HepG2 (cell line): Measurements from ENCODE around the gene CTSA. TPM values are rescaled to one million over a fixed set of nuclear protein-coding genes. Genes with fewer than 3 reads are reported as not detected.

Experiments used
- ADNP ChIP-seq: sonication (generic); formaldehyde crosslinking; IDR thresholded peaks from 2 replicates; pipeline ENCODE4 v1.4.0; 2020; ENCODE audit warnings: missing genetic modification reagents
- BRD4 ChIP-seq: sonication (generic); formaldehyde crosslinking; IDR thresholded peaks from 2 replicates; pipeline ENCODE4 v1.4.0; 2020; ENCODE audit warnings: missing genetic modification reagents
- FOXJ3 ChIP-seq: sonication (generic); formaldehyde crosslinking; IDR thresholded peaks from 2 replicates; pipeline ENCODE4 v1.4.0; 2020; ENCODE audit warnings: missing genetic modification reagents, mild to moderate bottlenecking, borderline replicate concordance
- MXI1 ChIP-seq: IDR thresholded peaks from 3 replicates; pipeline ENCODE4 v1.6.1; 2012; ENCODE audit warnings: low read depth, low read length, inconsistent platforms, borderline replicate concordance
- NAIF1 ChIP-seq: sonication (generic); formaldehyde crosslinking; IDR thresholded peaks from 2 replicates; pipeline ENCODE4 v1.5.0; 2020; ENCODE audit warnings: mild to moderate bottlenecking, missing genetic modification reagents, borderline replicate concordance
- RFX3 ChIP-seq: IDR thresholded peaks from 2 replicates; pipeline ENCODE4 v1.6.1; 2016; ENCODE audit warnings: missing biosample characterization, missing genetic modification reagents
- RXRA ChIP-seq: sonication (generic); formaldehyde crosslinking; IDR thresholded peaks from 2 replicates; pipeline ENCODE4 v1.5.1; 2020; ENCODE audit warnings: missing genetic modification reagents
- SMAD1 ChIP-seq: sonication (generic); formaldehyde crosslinking; IDR thresholded peaks from 2 replicates; pipeline ENCODE4 v1.4.0; 2020; ENCODE audit warnings: missing genetic modification reagents, low read depth, mild to moderate bottlenecking, borderline replicate concordance
- THAP11 ChIP-seq: IDR thresholded peaks from 2 replicates; pipeline ENCODE4 v1.6.1; 2016; ENCODE audit warnings: missing biosample characterization, missing genetic modification reagents
- YEATS2 ChIP-seq: sonication (generic); formaldehyde crosslinking; IDR thresholded peaks from 2 replicates; pipeline ENCODE4 v1.4.0; 2020; ENCODE audit warnings: missing genetic modification reagents, borderline replicate concordance
- ZNF263 ChIP-seq: sonication (generic); formaldehyde crosslinking; IDR thresholded peaks from 2 replicates; pipeline ENCODE4 v1.4.0; 2020; ENCODE audit warnings: missing genetic modification reagents
- ZNF296 ChIP-seq: sonication (generic); formaldehyde crosslinking; conservative IDR thresholded peaks from 2 replicates; pipeline ENCODE4 v1.5.0; 2020; ENCODE audit warnings: mild to moderate bottlenecking, missing genetic modification reagents
- ZNF33A ChIP-seq: sonication (generic); formaldehyde crosslinking; IDR thresholded peaks from 2 replicates; pipeline ENCODE4 v1.5.1; 2020; ENCODE audit warnings: missing genetic modification reagents, mild to moderate bottlenecking, moderate library complexity, borderline replicate concordance
- ZNF446 ChIP-seq: sonication (generic); formaldehyde crosslinking; IDR thresholded peaks from 2 replicates; pipeline ENCODE4 v1.5.0; 2020; ENCODE audit warnings: mild to moderate bottlenecking, missing genetic modification reagents
- ZNF670 ChIP-seq: sonication (generic); formaldehyde crosslinking; IDR thresholded peaks from 2 replicates; pipeline ENCODE4 v1.8.0; 2022; ENCODE audit warnings: mild to moderate bottlenecking, missing genetic modification reagents, borderline replicate concordance
- ZNF878 ChIP-seq: sonication (generic); formaldehyde crosslinking; IDR thresholded peaks from 2 replicates; pipeline ENCODE4 v1.8.1; 2023; ENCODE audit warnings: mild to moderate bottlenecking, missing genetic modification reagents, moderate library complexity
- polyA plus RNA-seq, 8 experiments: library from polyadenylated mRNA; depleted of rRNA in 3 of 8; stranded (reverse) in 7 of 8; unstranded in 1 of 8; fragments of >200 nt; fragmentation: Illumina TruSeq in 4 of 8; extraction: Trizol in 4 of 8; gene quantifications; 2 replicates each; pipeline versions ENCODE4 v1.2.1 to v1.2.3, GENCODE V29; 2011 to 2016; ENCODE audit warnings: low read depth in 4 of 8, missing spikeins in 1 of 8, mixed read lengths in 1 of 8; ENCODE audit not compliant: insufficient read depth in 1 of 8
- total RNA-seq, 5 experiments: library from RNA; depleted of rRNA; stranded (reverse); fragments of >200 nt; fragmentation: Illumina TruSeq; extraction: Trizol; gene quantifications; 2 replicates each; pipeline ENCODE4 v1.2.3, GENCODE V29; 2016; ENCODE audit warnings: low read depth in 1 of 5
- TF ChIP-seq, protein P1 (sequence below): sonication (generic); formaldehyde crosslinking; IDR thresholded peaks from 2 replicates; pipeline ENCODE4 v1.9.0; 2021; ENCODE audit warnings: missing genetic modification reagents, borderline replicate concordance
- TF ChIP-seq, protein P2 (sequence below): IDR thresholded peaks from 2 replicates; pipeline ENCODE4 v1.6.1; 2016; ENCODE audit warnings: low read depth, control low read depth
- TF ChIP-seq, protein P3 (sequence below): sonication (generic); formaldehyde crosslinking; IDR thresholded peaks from 2 replicates; pipeline ENCODE4 v1.4.0; 2020; ENCODE audit warnings: missing genetic modification reagents, borderline replicate concordance
- TF ChIP-seq, protein P4 (sequence below): sonication (generic); formaldehyde crosslinking; IDR thresholded peaks from 2 replicates; pipeline ENCODE4 v1.4.0; 2020; ENCODE audit warnings: mild to moderate bottlenecking, missing genetic modification reagents
- TF ChIP-seq, protein P5 (sequence below): sonication (generic); formaldehyde crosslinking; conservative IDR thresholded peaks from 2 replicates; pipeline ENCODE4 v1.4.0; 2020; ENCODE audit warnings: missing genetic modification reagents
- TF ChIP-seq, protein P6 (sequence below): sonication (generic); formaldehyde crosslinking; IDR thresholded peaks from 2 replicates; pipeline ENCODE4 v1.4.0; 2020; ENCODE audit warnings: mild to moderate bottlenecking, missing genetic modification reagents

The CTSA gene
- total and polyA plus RNA-seq, 2 of the 13 experiments (the other 11 are each of a cell fraction or from before 2014, with no cell fraction given), result 202 to 231 TPM

DNA sequence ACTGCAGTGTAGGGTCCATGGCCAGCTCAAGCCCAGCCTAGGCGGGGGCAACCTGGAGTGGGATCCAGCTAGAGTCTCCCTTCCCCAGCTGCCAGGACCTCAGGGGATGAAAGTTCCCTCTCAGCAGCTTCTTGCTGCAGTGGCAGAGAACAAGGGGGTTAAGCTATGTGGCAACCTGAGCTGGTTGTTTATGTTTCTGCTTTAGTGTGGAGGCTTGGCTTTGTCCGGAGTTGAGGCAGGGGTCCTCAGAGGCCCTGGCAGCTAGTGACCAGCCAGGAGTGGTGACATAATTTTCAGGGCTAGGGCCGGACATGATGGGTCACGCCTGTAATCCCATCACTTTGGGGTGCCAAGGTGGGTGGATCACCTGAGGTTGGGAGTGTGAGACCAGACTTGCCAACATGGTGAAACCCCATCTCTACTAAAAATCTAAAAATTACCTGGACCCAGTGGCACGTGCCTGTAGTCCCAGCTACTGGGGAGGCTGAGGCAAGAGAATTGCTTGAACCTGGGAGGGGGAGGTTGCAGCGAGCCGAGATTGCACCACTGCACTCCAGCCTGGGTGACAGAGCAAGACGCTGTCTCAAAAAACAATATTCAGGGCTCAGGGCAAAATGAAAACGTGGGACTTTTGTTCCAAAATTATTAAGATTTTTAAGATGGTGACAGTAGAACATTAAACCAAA, 34.8 kb downstream of the CTSA start (continued):
- TF ChIP-seq, protein P1, sequence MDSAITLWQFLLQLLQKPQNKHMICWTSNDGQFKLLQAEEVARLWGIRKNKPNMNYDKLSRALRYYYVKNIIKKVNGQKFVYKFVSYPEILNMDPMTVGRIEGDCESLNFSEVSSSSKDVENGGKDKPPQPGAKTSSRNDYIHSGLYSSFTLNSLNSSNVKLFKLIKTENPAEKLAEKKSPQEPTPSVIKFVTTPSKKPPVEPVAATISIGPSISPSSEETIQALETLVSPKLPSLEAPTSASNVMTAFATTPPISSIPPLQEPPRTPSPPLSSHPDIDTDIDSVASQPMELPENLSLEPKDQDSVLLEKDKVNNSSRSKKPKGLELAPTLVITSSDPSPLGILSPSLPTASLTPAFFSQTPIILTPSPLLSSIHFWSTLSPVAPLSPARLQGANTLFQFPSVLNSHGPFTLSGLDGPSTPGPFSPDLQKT (CRISPR knock-in tag), result no peak
- TF ChIP-seq ZNF263 (CRISPR knock-in tag), result no peak; the same call in 1 of the 2 replicates
- no peak for TF ChIP-seq BRD4 (CRISPR knock-in tag)
- TF ChIP-seq RXRA (CRISPR knock-in tag), result peak; percentile 36; the same call in 1 of the 2 replicates
- TF ChIP-seq, protein P2, sequence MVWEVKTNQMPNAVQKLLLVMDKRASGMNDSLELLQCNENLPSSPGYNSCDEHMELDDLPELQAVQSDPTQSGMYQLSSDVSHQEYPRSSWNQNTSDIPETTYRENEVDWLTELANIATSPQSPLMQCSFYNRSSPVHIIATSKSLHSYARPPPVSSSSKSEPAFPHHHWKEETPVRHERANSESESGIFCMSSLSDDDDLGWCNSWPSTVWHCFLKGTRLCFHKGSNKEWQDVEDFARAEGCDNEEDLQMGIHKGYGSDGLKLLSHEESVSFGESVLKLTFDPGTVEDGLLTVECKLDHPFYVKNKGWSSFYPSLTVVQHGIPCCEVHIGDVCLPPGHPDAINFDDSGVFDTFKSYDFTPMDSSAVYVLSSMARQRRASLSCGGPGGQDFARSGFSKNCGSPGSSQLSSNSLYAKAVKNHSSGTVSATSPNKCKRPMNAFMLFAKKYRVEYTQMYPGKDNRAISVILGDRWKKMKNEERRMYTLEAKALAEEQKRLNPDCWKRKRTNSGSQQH (CRISPR knock-in tag), result no peak
- TF ChIP-seq ZNF33A (CRISPR knock-in tag), result no peak
- TF ChIP-seq ZNF878 (CRISPR knock-in tag), result 0 out of 2 replicates have a peak, but pooled peaks have one; percentile 18
- no peak for TF ChIP-seq YEATS2 (CRISPR knock-in tag)
- TF ChIP-seq FOXJ3 (CRISPR knock-in tag), result peak; percentile 46; the same call in 1 of the 2 replicates
- no peak for TF ChIP-seq ZNF296 (CRISPR knock-in tag)
- TF ChIP-seq NAIF1 (CRISPR knock-in tag), result no peak
- TF ChIP-seq, protein P3, sequence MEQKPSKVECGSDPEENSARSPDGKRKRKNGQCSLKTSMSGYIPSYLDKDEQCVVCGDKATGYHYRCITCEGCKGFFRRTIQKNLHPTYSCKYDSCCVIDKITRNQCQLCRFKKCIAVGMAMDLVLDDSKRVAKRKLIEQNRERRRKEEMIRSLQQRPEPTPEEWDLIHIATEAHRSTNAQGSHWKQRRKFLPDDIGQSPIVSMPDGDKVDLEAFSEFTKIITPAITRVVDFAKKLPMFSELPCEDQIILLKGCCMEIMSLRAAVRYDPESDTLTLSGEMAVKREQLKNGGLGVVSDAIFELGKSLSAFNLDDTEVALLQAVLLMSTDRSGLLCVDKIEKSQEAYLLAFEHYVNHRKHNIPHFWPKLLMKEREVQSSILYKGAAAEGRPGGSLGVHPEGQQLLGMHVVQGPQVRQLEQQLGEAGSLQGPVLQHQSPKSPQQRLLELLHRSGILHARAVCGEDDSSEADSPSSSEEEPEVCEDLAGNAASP, result no peak
- TF ChIP-seq RFX3, result no peak
- TF ChIP-seq, protein P4, sequence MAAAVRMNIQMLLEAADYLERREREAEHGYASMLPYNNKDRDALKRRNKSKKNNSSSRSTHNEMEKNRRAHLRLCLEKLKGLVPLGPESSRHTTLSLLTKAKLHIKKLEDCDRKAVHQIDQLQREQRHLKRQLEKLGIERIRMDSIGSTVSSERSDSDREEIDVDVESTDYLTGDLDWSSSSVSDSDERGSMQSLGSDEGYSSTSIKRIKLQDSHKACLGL (CRISPR knock-in tag), result no peak
- no peak for TF ChIP-seq SMAD1 (CRISPR knock-in tag)
- 0 out of 2 replicates have a peak, but pooled peaks have one; percentile 4 for TF ChIP-seq ADNP
- no peak for TF ChIP-seq ZNF446 (CRISPR knock-in tag)
- TF ChIP-seq, protein P5, sequence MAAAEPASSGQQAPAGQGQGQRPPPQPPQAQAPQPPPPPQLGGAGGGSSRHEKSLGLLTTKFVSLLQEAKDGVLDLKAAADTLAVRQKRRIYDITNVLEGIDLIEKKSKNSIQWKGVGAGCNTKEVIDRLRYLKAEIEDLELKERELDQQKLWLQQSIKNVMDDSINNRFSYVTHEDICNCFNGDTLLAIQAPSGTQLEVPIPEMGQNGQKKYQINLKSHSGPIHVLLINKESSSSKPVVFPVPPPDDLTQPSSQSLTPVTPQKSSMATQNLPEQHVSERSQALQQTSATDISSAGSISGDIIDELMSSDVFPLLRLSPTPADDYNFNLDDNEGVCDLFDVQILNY, result no peak
- TF ChIP-seq, protein P6, sequence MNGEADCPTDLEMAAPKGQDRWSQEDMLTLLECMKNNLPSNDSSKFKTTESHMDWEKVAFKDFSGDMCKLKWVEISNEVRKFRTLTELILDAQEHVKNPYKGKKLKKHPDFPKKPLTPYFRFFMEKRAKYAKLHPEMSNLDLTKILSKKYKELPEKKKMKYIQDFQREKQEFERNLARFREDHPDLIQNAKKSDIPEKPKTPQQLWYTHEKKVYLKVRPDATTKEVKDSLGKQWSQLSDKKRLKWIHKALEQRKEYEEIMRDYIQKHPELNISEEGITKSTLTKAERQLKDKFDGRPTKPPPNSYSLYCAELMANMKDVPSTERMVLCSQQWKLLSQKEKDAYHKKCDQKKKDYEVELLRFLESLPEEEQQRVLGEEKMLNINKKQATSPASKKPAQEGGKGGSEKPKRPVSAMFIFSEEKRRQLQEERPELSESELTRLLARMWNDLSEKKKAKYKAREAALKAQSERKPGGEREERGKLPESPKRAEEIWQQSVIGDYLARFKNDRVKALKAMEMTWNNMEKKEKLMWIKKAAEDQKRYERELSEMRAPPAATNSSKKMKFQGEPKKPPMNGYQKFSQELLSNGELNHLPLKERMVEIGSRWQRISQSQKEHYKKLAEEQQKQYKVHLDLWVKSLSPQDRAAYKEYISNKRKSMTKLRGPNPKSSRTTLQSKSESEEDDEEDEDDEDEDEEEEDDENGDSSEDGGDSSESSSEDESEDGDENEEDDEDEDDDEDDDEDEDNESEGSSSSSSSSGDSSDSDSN (CRISPR knock-in tag), result peak; percentile 41; the same call in 1 of the 2 replicates
- TF ChIP-seq MXI1, result no peak
- TF ChIP-seq THAP11 (CRISPR knock-in tag), result no peak
- no peak for TF ChIP-seq ZNF670 (CRISPR knock-in tag)
